ENCODE data around the gene SEC23B. TPM values are rescaled to one million over a fixed set of nuclear protein-coding genes. Genes with fewer than 3 reads are reported as not detected.

The SEC23B gene
- polyA plus RNA-seq, 6 donors from 2014 or later: 32.5 to 55.5 (median 39.7) TPM

GRCh38 chr20:18577942-18578341 is 70.2 kb downstream of the SEC23B start:
- Mint-ChIP-seq H3K4me1 (no peaks in the 10 kb centered on the region), H3K9me3 (no peaks in the 10 kb centered on the region), H3K27ac (no peak overlapping the region), H3K36me3 (no peaks in the 10 kb centered on the region), H3K4me3 (no peak overlapping the region), H3K27me3 (peaks cover 11 to 17% (median 13%) of the 10 kb centered on the region in 3 donors)
- ATAC-seq (ENCODE audit: low read depth in 2 of 2) (no peak), DNase-seq (no peak)

DNA sequence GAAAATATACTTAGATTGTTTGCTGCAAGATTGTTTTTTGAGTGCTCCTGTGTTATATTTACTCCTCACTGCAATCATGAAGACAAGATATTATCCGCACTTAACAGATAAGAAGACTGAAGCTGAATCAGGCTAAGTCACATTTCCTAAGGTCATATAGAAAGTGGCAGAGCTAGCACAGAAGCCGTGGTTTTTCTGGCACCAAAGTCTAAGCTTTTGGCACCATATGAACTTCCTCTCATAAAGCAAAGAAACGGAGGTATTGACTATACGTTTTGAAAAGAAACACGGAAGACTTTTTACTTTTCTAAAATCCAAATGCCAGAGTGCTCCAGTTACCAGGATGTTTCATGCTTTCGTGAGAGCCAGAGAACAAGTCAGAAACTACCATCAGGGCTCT is 70.8 kb downstream of the SEC23B start:
- ATAC-seq (ENCODE audit: low read depth in 2 of 2) (no peak), DNase-seq (no peak)
- Mint-ChIP-seq H3K36me3 (no peaks in the 10 kb centered on the region), H3K27me3 (peaks cover 13 to 21% (median 15%) of the 10 kb centered on the region in 3 donors), H3K4me3 (no peak overlapping the region), H3K9me3 (no peaks in the 10 kb centered on the region), H3K27ac (no peak overlapping the region), H3K4me1 (no peaks in the 10 kb centered on the region)

DNA sequence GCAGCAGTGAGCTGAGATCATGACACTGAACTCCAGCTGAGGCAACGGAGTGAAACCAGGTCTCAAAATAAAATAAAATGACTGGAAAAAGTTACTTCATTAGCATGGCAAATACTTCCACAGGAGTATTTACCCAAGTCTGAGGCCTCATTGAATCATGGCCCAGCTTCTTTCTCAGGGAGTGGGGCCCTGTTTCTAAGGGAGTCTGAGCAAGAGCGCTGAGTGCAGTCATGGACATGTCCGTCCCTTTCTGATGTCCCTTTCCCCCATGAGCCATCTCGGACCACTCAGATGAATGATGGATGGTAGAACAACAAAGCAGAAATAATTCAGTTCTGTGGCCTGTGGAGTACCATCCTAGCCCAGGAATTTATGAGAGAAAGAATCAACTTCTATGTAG is 72.3 kb downstream of the SEC23B start:
- no peaks in the 10 kb centered on the region for H3K4me1 Mint-ChIP-seq
- no peak overlapping the region for H3K4me3 Mint-ChIP-seq
- H3K27ac Mint-ChIP-seq: no peak overlapping the region

GRCh38 chr20:18585134-18585533 is 77.4 kb downstream of the SEC23B start:
- H3K36me3 Mint-ChIP-seq: no peaks in the 10 kb centered on the region
- H3K27me3 Mint-ChIP-seq: peaks cover 10 to 30% (median 25%) of the 10 kb centered on the region in 3 donors
- peaks cover 16 to 25% (median 24%) of the 10 kb centered on the region in 3 donors for H3K4me1 Mint-ChIP-seq
- no peaks in the 10 kb centered on the region for H3K9me3 Mint-ChIP-seq
- DNase-seq (no peak), ATAC-seq (ENCODE audit: low read depth in 2 of 2) (no peak)
- peak overlapping the region in 1 of 6 donors; percentile 19 for H3K27ac Mint-ChIP-seq
- H3K4me3 Mint-ChIP-seq: peak overlapping the region in 1 of 8 donors; percentile 12

More for the DNA sequence above, 72.3 kb downstream of the SEC23B start:
- Mint-ChIP-seq H3K27me3 (peaks cover 16 to 30% (median 25%) of the 10 kb centered on the region in 3 donors), H3K9me3 (no peaks in the 10 kb centered on the region), H3K36me3 (no peaks in the 10 kb centered on the region)
- ATAC-seq (ENCODE audit: low read depth in 2 of 2) (no peak), DNase-seq (no peak)

GRCh38 chr20:18587665-18588573 is 80.2 kb downstream of the SEC23B start, which contains the start of gene DTD1:
TSS of gene DTD1 (plus strand) at chr20:18588054. CDS start at chr20:18588073, 19 bp downstream.
- ATAC-seq (ENCODE audit: low read depth in 2 of 2) (peak; percentile 87 to 88), DNase-seq (peak; percentile 82)
- H3K4me3 Mint-ChIP-seq: peak within 1 kb of the TSS; percentile 80 to 99 (median 92)
- peak within 1 kb of the TSS; percentile 78 to 98 (median 94) for H3K27ac Mint-ChIP-seq
- no peaks in the 10 kb centered on the region for H3K9me3 Mint-ChIP-seq
- no peaks in the 10 kb centered on the region for H3K36me3 Mint-ChIP-seq
- peaks cover 5 to 13% (median 12%) of the 10 kb centered on the region in 3 donors for H3K27me3 Mint-ChIP-seq
- H3K4me1 Mint-ChIP-seq: peaks cover 16 to 25% (median 24%) of the 10 kb centered on the region in 3 donors

DNA sequence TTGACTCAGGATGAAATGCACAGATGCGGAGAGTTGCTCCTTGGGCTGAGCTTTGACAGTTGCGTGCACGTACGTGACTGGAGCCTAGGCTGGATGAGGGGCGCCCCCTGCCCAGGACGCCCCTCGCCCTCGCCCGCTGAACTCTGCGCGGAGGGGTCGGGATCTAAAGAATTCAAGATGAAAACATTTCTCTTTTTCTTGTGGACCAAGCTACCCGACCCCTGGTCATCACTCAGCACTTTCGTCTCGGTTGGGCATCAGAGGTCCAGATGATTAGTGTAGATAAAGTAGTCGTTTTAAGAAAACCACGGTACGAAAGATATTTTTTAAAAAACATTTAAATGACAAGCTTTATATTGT is 80.8 kb downstream of the SEC23B start:
- H3K4me3 Mint-ChIP-seq: peak overlapping the region; percentile 80 to 94 (median 91)
- ATAC-seq (ENCODE audit: low read depth in 2 of 2): no peak
- H3K4me1 Mint-ChIP-seq: peaks cover 16 to 25% (median 24%) of the 10 kb centered on the region in 3 donors
- no peaks in the 10 kb centered on the region for H3K9me3 Mint-ChIP-seq
- H3K27ac Mint-ChIP-seq: peak overlapping the region; percentile 78 to 96 (median 90)
- peaks cover 3 to 10% (median 9%) of the 10 kb centered on the region in 3 donors for H3K27me3 Mint-ChIP-seq
- no peak for DNase-seq
- no peaks in the 10 kb centered on the region for H3K36me3 Mint-ChIP-seq

DNA sequence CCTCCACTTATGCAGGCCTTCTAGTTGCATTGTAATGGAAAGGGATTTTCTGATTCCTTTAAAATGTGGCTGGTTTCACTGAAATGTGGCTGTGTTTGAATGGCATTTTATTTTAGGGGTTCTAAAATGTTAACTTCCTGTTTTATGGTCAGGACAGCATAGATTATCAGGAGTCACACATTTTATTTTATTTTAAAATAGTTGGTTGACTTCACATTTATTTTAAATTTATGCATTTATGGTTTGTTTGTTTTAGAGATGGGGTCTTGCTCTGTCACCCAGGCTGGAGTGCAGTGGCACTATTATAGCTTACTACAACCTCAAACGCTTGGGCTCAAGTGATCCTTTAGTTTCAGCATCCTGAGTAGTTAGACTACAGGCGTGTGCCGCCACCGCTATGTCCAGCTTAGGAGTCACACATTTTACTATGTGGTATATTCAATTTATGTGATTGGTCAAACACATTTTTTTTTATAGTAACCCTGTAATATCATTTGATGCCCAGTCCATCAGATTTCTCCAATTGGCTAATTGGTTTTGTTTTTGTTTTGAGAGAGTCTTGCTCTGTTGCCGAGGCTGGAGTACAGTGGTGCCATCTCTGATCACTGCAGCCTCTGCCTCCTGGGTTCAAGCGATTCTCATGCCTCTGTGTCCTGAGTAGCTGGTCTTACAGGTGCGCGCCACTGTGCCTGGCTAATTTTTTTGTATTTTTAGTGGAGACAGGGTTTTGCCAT is 82.4 kb downstream of the SEC23B start:
- H3K36me3 Mint-ChIP-seq: no peaks in the 10 kb centered on the region
- H3K27me3 Mint-ChIP-seq: no peaks in the 10 kb centered on the region
- DNase-seq (no peak), ATAC-seq (ENCODE audit: low read depth in 2 of 2) (no peak)
- no peaks in the 10 kb centered on the region for H3K9me3 Mint-ChIP-seq
- peak overlapping the region in 5 of 6 donors; percentile 63 to 78 (median 69) for H3K27ac Mint-ChIP-seq
- H3K4me3 Mint-ChIP-seq: peak overlapping the region in 6 of 8 donors; percentile 1 to 91 (median 55)
- peaks cover 16 to 25% (median 24%) of the 10 kb centered on the region in 3 donors for H3K4me1 Mint-ChIP-seq

GRCh38 chr20:18596270-18596669 is 88.5 kb downstream of the SEC23B start:
- Mint-ChIP-seq H3K4me1 (peaks cover 0 to 5% (median 0%) of the 10 kb centered on the region in 3 donors), H3K27ac (no peak overlapping the region)

DNA sequence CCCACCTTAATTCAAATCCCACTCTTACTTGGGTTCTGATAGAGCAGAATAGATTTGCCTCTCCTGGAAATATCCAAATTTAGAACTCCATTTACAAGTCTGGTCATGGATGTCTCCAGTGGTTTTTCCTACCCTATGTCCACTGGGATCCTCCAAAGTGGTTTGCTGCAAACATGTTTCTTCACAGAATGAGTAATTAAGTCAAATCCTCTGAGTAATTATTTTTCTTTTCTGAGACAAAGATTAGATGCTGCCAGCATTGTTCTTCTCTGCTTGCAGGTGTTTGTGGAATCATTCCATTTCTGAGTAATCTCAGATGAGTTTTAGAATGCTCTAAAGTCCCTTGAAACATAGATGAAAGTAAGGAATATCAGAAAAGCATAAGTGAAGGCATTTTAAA is 102.0 kb downstream of the SEC23B start:
- DNase-seq (no peak), ATAC-seq (ENCODE audit: low read depth in 2 of 2) (no peak)
- Mint-ChIP-seq H3K36me3 (peaks cover 4 to 10% of the 10 kb centered on the region in 2 donors), H3K27me3 (no peaks in the 10 kb centered on the region), H3K9me3 (no peaks in the 10 kb centered on the region), H3K27ac (peak overlapping the region in 2 of 6 donors; percentile 11 to 24), H3K4me3 (no peak overlapping the region), H3K4me1 (peaks cover 0 to 6% (median 1%) of the 10 kb centered on the region in 3 donors)

More at GRCh38 chr20:18596270-18596669, 88.5 kb downstream of the SEC23B start:
- H3K9me3 Mint-ChIP-seq: no peaks in the 10 kb centered on the region
- ATAC-seq (ENCODE audit: low read depth in 2 of 2) (no peak), DNase-seq (no peak)
- no peak overlapping the region for H3K4me3 Mint-ChIP-seq
- peaks cover 7 to 22% of the 10 kb centered on the region in 2 donors for H3K36me3 Mint-ChIP-seq
- no peaks in the 10 kb centered on the region for H3K27me3 Mint-ChIP-seq

Other genes starting within 250 kb of the SEC23B start
- gene ZNF133, start 219.4 kb upstream of the SEC23B start, polyA plus RNA-seq (ENCODE audit: low read depth in 6 of 6): 10 to 100 TPM in 1 of 6 donors, 1 to 10 TPM in 5; 4.1 to 15.2 (median 8.6) TPM
- 1 to 10 TPM in 4 of 6 donors, under 1 TPM in 2; 0.65 to 1.7 (median 1.1) TPM for gene DZANK1, start 40.9 kb upstream of the SEC23B start, polyA plus RNA-seq (ENCODE audit: low read depth in 6 of 6)
- 10 to 100 TPM in 2 of 6 donors, 1 to 10 TPM in 4; 6.1 to 15.2 (median 8.5) TPM for gene POLR3F, start 40.5 kb upstream of the SEC23B start, polyA plus RNA-seq (ENCODE audit: low read depth in 6 of 6)
- 10 to 100 TPM in 2 of 6 donors, 1 to 10 TPM in 4; 7.7 to 11.9 (median 10.0) TPM for gene RBBP9, start 10.7 kb upstream of the SEC23B start, polyA plus RNA-seq (ENCODE audit: low read depth in 6 of 6)
- 100 to 1,000 TPM; 188 to 245 (median 234) TPM for gene SMIM26, start 59.5 kb downstream of the SEC23B start, polyA plus RNA-seq (ENCODE audit: low read depth in 6 of 6)
- 10 to 100 TPM; 32.8 to 58.4 (median 39.3) TPM for gene DTD1, start 80.1 kb downstream of the SEC23B start, polyA plus RNA-seq (ENCODE audit: low read depth in 6 of 6)